Raji (cell line): ENCODE data around the gene STBD1.

Experiments
- POLR2A ChIP-seq: IDR thresholded peaks from 2 replicates; pipeline ENCODE4 v1.6.1; 2011; ENCODE audit warnings: low read depth, low read length, control low read depth; ENCODE audit not compliant: insufficient read depth

STBD1 gene

GRCh38 chr4:76354517-76355473, 48.3 kb downstream of the STBD1 start:
- TF ChIP-seq POLR2A = no peak

GRCh38 chr4:76357981-76358380, 51.4 kb downstream of the STBD1 start:
- TF ChIP-seq POLR2A = no peak
